ENCODE measurements around the gene RPS6KC1.
"Not testable (repeated sequence)": the region's sequence is repeated elsewhere in the genome, so short reads cannot be mapped to it uniquely, and the experiment has no call there.

The RPS6KC1 gene

DNA sequence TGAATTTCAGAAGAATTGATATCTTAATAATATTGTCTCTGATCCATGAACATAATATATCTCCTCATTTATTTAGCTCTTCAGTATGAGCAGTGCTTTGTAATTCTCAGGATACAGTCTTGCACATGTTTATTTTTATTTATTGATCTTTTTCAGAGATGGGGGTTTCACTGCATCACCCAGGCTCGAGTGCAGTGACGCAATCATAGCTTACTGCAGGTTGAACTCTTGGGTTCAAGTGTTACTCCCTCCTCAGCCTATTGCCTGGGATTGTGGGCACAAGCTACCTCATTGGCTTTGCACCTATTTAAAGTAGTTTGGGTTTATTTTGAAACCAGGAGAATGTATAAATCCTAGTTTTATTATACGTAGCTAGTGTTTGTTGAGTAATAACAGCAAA, 4.7 kb downstream of the RPS6KC1 start:
- no peak for DNase-seq (ENCODE audit: low read depth in 2 of 2)

DNA sequence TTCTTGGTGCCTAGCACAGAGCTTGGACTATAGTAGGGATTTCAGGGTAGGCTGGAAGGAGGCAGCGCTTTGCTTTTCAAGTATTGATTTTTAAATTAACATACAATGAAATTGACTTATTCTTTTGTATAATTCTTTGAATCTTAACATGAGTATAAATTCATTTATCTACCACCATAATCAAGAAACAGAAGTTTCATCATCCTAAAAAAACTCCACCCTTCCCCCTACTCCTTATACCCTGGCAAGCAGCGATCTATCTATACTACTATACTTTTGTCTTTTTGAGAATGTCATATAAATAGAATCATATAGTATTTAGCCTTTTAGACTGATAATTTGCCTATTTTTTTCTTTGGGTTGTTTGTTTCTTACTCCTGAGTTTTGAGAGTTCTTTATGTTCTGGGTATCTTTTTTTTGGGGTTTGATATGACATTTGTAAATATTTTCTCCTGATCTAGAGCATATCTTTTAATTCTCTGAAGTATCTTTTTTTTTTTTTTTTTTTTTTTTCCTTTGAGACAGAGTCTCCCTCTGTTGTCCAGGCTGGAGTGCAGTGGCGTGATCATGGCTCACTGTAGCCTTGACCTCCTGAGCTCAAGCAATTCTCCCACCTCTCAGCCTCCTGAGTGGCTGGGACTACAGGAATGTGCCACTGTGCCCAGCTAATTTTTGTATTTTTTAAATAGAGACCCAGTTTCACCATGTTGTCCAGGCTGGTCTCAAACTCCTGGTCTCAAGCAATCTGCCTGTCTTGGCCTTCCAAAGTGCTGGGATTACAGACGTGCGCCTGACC, 6.4 kb downstream of the RPS6KC1 start:
- DNase-seq (ENCODE audit: low read depth in 2 of 2), result no peak

DNA sequence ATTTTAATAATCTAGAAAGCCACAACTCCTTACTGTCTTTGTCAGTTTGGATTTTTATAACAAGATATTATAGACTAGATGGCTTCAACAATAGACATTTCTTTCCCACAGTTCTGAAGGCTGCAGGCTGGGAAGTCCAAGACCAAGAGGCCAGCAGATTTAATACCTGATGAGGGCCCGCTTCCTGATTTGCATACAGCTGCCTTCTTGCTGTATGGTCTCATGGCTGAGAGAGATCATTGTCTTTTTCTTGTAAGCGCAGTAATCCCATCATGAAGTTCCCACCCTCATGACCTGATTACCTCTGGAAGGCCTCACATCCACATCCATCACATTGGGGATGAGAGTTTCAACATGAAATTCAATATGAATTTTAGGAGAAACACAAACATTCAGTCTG, 9.8 kb downstream of the RPS6KC1 start:
- no peak for DNase-seq (ENCODE audit: low read depth in 2 of 2)

- DNase-seq (ENCODE audit: low read depth in 2 of 2), result no peak
These were observed 10.2 kb downstream of the RPS6KC1 start for GRCh38 chr1:213061263-213061662.

DNA sequence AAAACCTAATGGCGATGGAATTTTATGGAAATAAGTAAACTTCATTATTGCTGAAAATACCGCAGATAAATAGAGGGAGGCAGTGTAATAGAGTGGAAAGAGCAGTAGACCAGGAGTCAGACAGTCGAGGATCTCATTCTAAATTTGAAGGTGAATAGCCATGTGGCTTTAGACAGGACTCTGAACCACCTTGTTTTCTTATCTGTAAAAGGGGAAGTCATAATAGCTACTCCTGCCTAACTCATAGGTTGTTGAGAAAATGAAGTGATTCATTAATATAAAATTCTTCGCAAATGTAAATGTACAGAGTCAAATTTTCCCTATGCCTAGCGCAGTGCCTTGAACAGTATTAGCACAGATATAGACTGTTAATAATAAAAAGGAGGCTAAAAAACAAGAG, 14.8 kb downstream of the RPS6KC1 start:
- DNase-seq (ENCODE audit: low read depth in 2 of 2), result no peak

DNA sequence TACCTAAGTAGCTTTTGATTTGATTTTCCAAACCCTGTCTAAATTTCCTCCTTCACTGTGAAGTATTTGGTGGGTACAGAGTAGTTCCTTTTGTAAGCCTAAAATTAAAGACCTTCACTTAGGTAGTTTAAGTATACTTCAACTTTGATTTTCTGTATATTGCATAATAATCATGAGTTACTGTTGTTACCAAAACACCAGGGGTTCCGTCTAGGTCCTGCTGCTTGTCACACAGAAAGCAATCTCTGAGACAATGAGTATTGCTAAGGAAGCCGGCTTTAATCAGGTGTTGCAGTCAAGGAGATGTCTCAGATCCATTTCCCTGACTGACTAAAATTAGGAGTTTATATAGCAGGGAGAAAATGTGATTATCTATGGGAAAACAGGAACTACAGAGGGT, 15.3 kb downstream of the RPS6KC1 start:
- DNase-seq (ENCODE audit: low read depth in 2 of 2), result no peak

DNA sequence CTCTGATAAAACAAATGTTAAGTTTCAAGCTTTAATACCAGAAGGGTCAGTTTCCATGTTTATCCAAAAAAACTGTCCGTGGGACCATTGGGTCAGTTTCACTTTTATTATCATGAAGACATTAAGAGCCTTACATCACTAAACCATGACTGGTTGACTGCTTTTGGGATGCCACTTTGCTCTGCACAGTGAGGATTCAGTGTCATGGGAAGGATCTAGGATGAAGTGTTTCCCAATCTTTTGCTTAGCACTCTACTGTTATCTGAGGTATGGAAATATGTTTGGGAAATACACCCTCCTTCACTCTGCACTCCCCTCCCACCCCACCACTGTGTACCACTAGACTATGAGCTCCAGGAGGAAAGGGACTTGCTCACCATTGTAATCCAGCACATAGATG, 16.3 kb downstream of the RPS6KC1 start:
- no peak for DNase-seq (ENCODE audit: low read depth in 2 of 2)

DNA sequence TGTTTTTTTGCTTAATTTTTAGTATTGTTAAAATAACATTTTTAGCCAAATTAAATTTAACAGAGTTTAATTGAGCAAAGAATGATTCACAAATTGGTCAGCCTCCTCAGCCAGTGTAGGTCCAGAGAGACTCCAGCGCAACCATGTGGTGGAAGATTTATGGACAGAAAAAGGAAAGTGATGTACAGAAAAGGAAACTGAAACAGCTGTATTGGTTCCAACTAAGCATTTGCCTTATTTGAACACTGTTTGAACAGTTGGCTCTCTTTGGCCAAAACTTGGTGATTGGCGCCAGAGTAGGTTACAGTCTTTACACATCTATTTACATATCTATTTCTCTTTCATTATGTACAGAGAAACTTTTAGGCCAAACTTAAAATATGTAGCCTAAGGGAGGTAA, 19.4 kb downstream of the RPS6KC1 start:
- DNase-seq (ENCODE audit: low read depth in 2 of 2), result no peak

DNA sequence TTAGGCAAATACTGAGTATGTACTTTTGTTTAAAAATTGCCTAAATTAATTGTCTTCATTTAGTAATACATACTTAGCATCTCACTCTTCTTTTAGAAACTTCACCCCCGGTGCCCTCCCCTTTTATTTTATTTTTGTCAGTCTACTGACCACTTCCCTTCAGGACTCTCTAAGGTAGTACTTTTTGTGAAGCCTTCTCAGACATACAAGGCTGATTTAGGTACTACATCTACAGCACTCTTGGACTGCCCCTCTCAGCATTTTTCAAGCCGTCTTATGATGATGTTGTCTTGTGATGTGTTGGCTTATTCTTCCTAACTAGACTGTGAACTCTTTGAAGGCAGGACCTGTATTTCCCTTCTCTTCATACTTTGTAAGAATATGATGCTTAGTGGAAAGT, 24.7 kb downstream of the RPS6KC1 start:
- DNase-seq (ENCODE audit: low read depth in 2 of 2), result no peak

DNA sequence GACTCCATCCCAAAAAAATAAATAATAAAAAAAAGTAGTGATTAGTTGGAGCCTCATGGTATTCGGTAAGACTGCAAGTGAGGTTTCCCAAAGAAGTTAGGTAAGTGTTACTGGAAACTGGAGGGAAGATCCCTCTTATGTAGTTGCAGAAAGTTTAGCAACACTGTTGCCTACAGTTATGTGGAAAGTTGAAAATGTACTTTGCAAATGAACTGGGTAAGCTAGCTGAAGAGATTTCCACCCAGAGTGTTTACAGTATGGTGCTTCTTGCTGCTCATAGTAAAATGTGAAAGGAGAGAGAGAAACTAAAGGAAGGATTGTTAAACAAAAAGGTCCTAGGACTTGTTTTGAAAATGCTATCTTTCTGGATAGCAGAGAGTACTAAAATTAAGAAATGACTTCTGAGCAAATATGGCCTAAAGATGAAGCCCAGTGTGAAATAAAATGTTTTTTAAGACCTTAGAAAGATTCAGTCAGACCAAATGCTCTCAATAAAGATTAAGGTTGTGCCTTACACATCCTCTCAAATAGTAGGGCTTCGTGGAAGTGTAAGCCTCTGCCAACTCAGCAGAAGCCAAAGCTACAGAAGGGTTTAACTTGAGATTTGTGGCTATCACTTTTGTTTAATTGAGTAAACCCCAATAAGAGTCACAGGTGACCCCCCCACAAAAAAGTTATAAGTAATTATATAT, 31.5 kb downstream of the RPS6KC1 start:
- DNase-seq (ENCODE audit: low read depth in 2 of 2), result no peak

DNA sequence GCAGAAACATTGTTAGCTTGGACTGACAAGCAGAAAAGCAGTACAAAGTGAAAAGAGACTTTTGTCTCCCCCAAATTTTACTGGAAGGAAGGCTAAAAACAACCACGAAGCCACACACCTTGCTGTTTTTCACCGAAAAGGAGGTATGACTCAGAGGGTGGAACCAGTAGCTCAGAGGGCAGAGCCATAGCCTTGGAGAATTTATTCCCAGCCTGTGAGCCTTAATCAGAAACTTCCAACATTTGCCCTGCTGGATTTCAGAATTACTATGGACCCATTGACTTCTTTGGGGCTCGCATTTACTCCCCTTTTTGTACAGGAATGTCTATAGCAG, 32.0 kb downstream of the RPS6KC1 start:
- no peak for DNase-seq (ENCODE audit: low read depth in 2 of 2)

DNA sequence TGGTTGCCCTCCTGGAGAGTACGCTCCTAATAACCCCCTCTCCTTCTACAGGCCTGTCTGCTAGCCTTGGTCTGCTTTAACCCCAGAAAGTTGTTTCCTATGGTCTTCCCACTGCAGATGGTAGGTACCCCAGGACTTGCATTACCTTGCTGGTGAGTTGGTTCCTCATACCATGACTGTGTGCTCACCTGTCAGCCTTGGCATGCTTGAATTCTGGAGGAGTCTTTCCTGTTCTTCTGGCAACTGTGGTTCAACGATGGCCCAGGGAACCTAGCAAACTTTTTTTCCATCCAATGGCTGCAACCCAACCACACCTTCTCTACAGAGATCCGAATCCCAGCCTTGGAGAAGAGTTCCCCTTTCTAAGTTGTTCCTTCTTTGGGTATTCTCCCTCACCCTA, 36.9 kb downstream of the RPS6KC1 start:
- no peak for DNase-seq (ENCODE audit: low read depth in 2 of 2)

DNA sequence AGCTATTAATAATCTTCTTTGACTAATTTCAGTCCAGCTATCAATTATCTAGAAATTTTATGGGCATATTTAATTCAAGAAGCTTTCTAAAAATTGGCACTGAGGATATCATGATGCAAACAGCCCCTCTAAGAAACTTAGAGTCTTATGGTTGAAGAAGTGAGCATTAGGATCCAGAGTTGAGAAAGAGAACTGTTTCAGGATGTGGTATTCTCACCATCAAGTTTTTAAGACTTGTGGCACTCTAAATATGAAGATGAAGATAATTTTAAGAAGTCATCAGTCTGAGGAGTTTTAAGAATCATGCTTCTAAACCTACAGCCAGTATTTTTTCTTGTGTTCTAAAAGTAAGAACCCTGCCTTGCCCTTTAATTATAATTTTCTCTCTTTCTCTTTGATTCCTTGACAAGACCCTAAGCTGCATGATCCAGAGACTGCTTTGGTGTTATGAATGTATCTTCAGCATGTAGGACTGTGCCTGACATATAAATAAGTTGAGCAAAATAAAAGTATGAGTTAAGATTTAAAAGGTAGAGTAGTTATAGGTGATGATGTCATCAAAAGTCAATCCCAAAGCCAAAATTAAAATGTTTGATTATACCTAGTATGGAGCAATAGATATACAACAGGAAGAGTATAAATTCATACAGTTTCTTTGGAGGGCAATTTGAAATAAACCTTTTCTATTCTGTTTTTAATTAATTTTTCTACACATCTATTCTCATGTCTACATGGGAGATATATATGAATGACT, 39.1 kb downstream of the RPS6KC1 start:
- DNase-seq (ENCODE audit: low read depth in 2 of 2), result no peak

GRCh38 chr1:213094446-213094845, 43.4 kb downstream of the RPS6KC1 start:
- DNase-seq (ENCODE audit: low read depth in 2 of 2), result no peak

DNA sequence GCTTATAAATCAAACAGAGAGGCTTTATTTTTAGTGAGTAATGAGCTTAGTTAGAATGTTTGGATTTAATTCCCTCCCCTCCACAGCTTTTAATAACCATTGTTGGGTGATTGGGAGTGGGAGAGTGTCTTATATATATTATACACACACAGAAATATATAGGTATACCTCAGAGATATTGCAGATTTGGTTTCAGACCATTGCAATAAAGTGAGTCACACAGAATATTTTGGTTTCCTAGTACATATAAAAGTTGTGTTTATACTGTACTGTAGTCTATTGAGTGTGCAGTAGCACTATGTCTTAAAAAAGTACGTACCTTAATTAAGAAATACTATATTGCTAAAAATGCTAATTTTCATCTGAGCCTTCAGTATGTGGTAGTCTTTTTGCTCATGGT, 44.4 kb downstream of the RPS6KC1 start:
- DNase-seq (ENCODE audit: low read depth in 2 of 2), result no peak

DNA sequence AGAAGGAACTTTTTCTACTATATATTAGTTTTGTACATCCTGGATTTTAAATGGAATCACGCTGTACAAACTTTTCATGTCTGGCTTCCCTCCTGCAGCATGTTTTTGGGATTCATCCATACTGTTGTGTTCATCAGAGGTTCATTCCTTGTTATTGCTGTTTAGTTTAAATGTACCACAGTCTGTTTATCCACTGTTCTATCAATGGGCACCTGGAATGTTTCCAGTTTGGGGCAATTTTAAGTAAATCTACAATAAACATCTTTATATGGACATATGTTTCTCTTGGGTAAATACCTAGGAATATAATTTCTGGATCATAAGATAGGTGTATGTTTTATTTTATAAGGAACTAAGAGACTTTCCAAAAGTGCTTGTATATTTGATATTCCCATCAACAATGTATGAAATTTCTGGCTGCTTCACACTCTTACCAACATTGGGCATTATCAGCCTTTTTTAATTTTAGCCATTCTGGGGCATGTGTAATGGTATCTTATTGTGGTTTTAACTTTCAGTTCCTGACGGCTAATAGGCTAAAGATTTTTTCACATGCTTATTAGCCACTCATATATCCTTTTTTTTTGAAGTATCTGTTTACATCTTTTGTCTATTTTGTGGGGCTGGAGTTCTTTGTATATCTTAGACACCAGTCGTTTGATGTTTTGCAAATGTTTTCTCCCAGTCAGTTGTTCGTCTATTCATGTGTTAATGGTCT, 48.8 kb downstream of the RPS6KC1 start:
- DNase-seq (ENCODE audit: low read depth in 2 of 2), result no peak

DNA sequence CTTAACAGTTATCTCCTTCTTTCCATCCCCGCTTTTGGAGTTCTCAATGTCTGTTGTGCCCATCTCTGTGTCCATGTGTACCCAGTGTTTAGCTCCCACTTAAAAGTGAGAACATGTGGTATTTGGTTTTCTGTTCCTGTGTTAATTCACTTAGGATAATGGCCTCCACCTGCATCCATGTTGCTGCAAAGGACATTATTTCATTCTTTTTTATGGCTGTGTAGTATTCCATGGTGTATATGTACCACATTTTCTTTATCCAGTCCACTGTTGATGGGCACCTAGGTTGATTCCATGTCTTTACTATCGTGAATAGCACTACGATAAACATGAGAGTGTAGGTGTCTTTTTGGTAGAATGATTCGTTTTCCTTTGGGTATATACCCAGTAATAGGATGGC, 49.5 kb downstream of the RPS6KC1 start:
- not testable (repeated sequence) for DNase-seq (ENCODE audit: low read depth in 2 of 2)

- DNase-seq (ENCODE audit: low read depth in 2 of 2), result no peak
These were observed 52.6 kb downstream of the RPS6KC1 start for GRCh38 chr1:213103377-213104306.

- DNase-seq (ENCODE audit: low read depth in 2 of 2), result no peak
These were observed 53.6 kb downstream of the RPS6KC1 start for GRCh38 chr1:213104604-213105003.

DNA sequence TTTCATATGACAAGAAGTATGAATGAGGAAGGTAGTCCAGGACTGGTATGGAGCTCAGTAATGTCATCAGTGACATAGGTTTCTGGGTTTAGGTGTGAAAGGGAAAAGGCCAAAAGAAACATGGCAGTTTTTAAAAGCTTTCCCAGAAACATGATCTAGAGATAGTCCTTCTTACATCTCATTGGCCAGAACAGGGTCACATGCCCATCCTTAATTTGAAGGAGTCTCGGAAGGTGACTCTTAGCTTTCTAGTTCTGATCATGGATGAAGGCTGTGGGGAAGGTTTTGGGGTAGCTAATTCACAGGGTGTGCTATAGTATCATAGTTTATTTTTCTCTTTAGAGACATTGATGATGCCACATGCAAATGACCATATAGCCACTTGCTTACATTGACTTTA, 55.3 kb downstream of the RPS6KC1 start:
- no peak for DNase-seq (ENCODE audit: low read depth in 2 of 2)

DNA sequence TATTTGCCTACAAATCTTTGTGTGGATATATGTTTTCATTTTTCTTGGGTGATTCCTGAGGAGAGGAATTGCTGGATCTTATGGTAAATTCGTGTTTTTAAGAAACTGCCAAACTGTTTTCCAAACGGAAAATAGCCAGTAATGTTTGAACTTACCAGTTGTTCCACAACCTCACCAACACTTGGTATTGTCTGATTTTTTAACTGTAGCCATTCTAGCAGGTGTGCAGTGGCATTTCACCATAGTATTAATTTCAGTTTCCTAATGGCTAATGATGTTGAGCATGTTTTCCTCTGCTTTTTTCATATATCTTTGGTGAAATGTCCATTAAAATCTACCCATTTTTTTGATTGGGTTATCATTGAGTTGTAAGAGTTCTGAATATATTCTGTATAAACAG, 56.6 kb downstream of the RPS6KC1 start:
- no peak for DNase-seq (ENCODE audit: low read depth in 2 of 2)

Measured in stimulated activated CD4-positive, alpha-beta T cell treated with anti-CD3 and anti-CD28 coated beads, Interleukin-1b, Interleukin-23, amount 100 ng/mL, for 4 hours (primary cell).